Endothelial cell of umbilical vein (primary cell): ENCODE results near the gene GFPT2. TPM values are rescaled to one million over a fixed set of nuclear protein-coding genes. Genes with fewer than 3 reads are reported as not detected.

Source experiments
- BruUV-seq: library from RNA; stranded (reverse); fragments of 400-500 nt; replicated peaks from 2 replicates; lab custom pipeline; 2021; lab: Mats Ljungman, UMichigan
- CTCF ChIA-PET: fragments of 300-600, 350-600 bp; sonication (Branson Sonifier 250); formaldehyde crosslinking; loops from one replicate; lab custom pipeline; 2021; ENCODE audit warnings: antibody characterized with exemption, inconsistent platforms; lab: Charles Lee
- POLR2A ChIA-PET: fragments of 300-600, 350-600 bp; sonication (Branson Sonifier 250); formaldehyde crosslinking; loops from one replicate; lab custom pipeline; 2021; ENCODE audit warnings: antibody characterized with exemption, inconsistent platforms; lab: Charles Lee
- DNase-seq: peaks from one replicate; pipeline ENCODE4 v3.0.0-alpha.2; 2011; ENCODE audit warnings: low read depth, low spot score
- FAIRE-seq: peaks from 2 replicates; lab custom pipeline; 2011; peaks lifted over from hg19 to GRCh38; lab: Jason Lieb, UNC
- H2AFZ ChIP-seq: 2 replicates; pipeline ENCODE4 v1.6.0; 2012; ENCODE audit warnings: low read depth, low read length, control low read depth, inconsistent platforms
- H3K27ac ChIP-seq: 2 replicates; pipeline ENCODE4 v1.5.1; 2011; ENCODE audit warnings: low read depth, mild to moderate bottlenecking, control low read depth, low read length, moderate library complexity; ENCODE audit not compliant: insufficient read depth
- H3K27me3 ChIP-seq, 2 experiments: 2 replicates each; pipeline versions ENCODE4 v1.6.0 to v1.6.1; 2011; ENCODE audit warnings: low read length in 2 of 2, mixed read lengths in 1 of 2; ENCODE audit not compliant: control insufficient read depth in 2 of 2, insufficient read depth in 2 of 2
- H3K36me3 ChIP-seq, 2 experiments: 2 replicates in 1 of 2; 3 replicates in 1 of 2; pipeline ENCODE4 v1.5.1; 2011; ENCODE audit warnings: low read length in 2 of 2, mild to moderate bottlenecking in 1 of 2, moderate library complexity in 1 of 2; ENCODE audit not compliant: control insufficient read depth in 2 of 2, insufficient read depth in 2 of 2; ENCODE audit errors: extremely low read depth in 1 of 2
- H3K4me1 ChIP-seq: 3 replicates; pipeline ENCODE4 v1.5.1; 2011; ENCODE audit warnings: mild to moderate bottlenecking, low read length; ENCODE audit not compliant: control insufficient read depth, insufficient read depth; ENCODE audit errors: extremely low read depth
- H3K4me2 ChIP-seq: 2 replicates; pipeline ENCODE4 v1.6.1; 2011; ENCODE audit warnings: low read length, control low read depth, mixed read lengths; ENCODE audit not compliant: insufficient read depth
- H3K4me3 ChIP-seq, 3 experiments: fragments of 200-600 bp in 1 of 3; sonication (generic), shearing (Covaris generic) in 1 of 3; replicated peaks in 1 of 3; 2 replicates each; pipeline ENCODE4 v1.5.1; 2011 to 2016; ENCODE audit warnings: control low read depth in 3 of 3, low read length in 3 of 3, mild to moderate bottlenecking in 2 of 3, inconsistent platforms in 1 of 3, low read depth in 1 of 3, moderate library complexity in 1 of 3; ENCODE audit not compliant: insufficient read depth in 1 of 3
- H3K79me2 ChIP-seq: 2 replicates; pipeline ENCODE4 v1.6.0; 2012; ENCODE audit warnings: low read length, inconsistent platforms; ENCODE audit not compliant: control insufficient read depth, insufficient read depth
- H3K9ac ChIP-seq: replicated peaks from 2 replicates; pipeline ENCODE3; 2011; ENCODE audit warnings: low read length, control low read depth; ENCODE audit not compliant: insufficient read depth; ENCODE audit errors: extremely low read depth
- H3K9me1 ChIP-seq: replicated peaks from 3 replicates; pipeline ENCODE4 v1.6.0; 2011; ENCODE audit warnings: mild to moderate bottlenecking, low read length; ENCODE audit not compliant: control insufficient read depth, insufficient read depth; ENCODE audit errors: extremely low read depth
- H3K9me3 ChIP-seq: replicated peaks from 2 replicates; pipeline ENCODE4 v1.5.1; 2012; ENCODE audit warnings: low read length, inconsistent platforms; ENCODE audit not compliant: control insufficient read depth, insufficient read depth
- H4K20me1 ChIP-seq: replicated peaks from 2 replicates; pipeline ENCODE3; 2011; ENCODE audit warnings: mild to moderate bottlenecking, low read length; ENCODE audit not compliant: control insufficient read depth, insufficient read depth; ENCODE audit errors: extremely low read depth
- EZH2 ChIP-seq: IDR thresholded peaks from 2 replicates; pipeline ENCODE4 v1.6.1; 2012; ENCODE audit warnings: borderline replicate concordance, low read depth, mild to moderate bottlenecking, moderate library complexity, low read length, inconsistent platforms; ENCODE audit not compliant: severe bottlenecking
- FOS ChIP-seq: IDR thresholded peaks from 2 replicates; pipeline ENCODE4 v1.6.1; 2011; ENCODE audit warnings: mild to moderate bottlenecking, low read length, moderate library complexity, borderline replicate concordance; ENCODE audit not compliant: insufficient read depth
- GATA2 ChIP-seq: IDR thresholded peaks from 2 replicates; pipeline ENCODE4 v1.7.0; 2011; ENCODE audit warnings: low read depth, mild to moderate bottlenecking, moderate library complexity, mixed read lengths, low read length; ENCODE audit not compliant: insufficient read length, insufficient read depth
- JUN ChIP-seq: IDR thresholded peaks from 2 replicates; pipeline ENCODE4 v1.6.1; 2011; ENCODE audit warnings: borderline replicate concordance, low read depth; ENCODE audit not compliant: insufficient read length, insufficient read depth
- MYC ChIP-seq: IDR thresholded peaks from one replicate; pipeline ENCODE4 v1.6.1; 2011; ENCODE audit warnings: mild to moderate bottlenecking, low read depth, low read length
- POLR2A ChIP-seq: IDR thresholded peaks from 2 replicates; pipeline ENCODE4 v1.6.1; 2012; ENCODE audit warnings: low read depth, mild to moderate bottlenecking, control low read depth, low read length
- POLR2AphosphoS5 ChIP-seq: IDR thresholded peaks from 2 replicates; pipeline ENCODE4 v1.6.1; 2012; ENCODE audit warnings: low read depth, mild to moderate bottlenecking, control low read depth, low read length, moderate library complexity; ENCODE audit not compliant: insufficient read depth
- dilution Hi-C: fragments of 300-500 bp; cut with MboI; formaldehyde crosslinking; loops from one replicate; pipeline ENCODE4 v1.15.0; 2019; ENCODE audit warnings: low sequenced_read_pairs; ENCODE audit not compliant: extremely low pct_ligation_motif_present
- intact Hi-C: fragments of 100-400 bp; cut with micrococcal nuclease; formaldehyde crosslinking; loops from one replicate; pipeline ENCODE4 v1.10.0; 2022
- polyA plus RNA-seq, 4 experiments: library from polyadenylated mRNA; depleted of rRNA in 3 of 4; stranded (reverse) in 3 of 4; unstranded in 1 of 4; fragments of >200 nt; gene quantifications; 2 replicates each; pipeline versions ENCODE4 v1.2.1 to v1.2.3, GENCODE V29; 2011 to 2012; ENCODE audit warnings: missing spikeins in 1 of 4
- total RNA-seq: library from RNA; stranded (reverse); gene quantifications from 2 replicates; pipeline ENCODE4 v1.2.3, GENCODE V29; 2021
- TF ChIP-seq, protein P1 (sequence below): IDR thresholded peaks from 2 replicates; pipeline ENCODE4 v1.6.1; 2011; ENCODE audit not compliant: insufficient read depth, insufficient read length
- TF ChIP-seq, protein P2 (sequence below), 2 donors: IDR thresholded peaks; 1 replicate in 1 of 2; 2 replicates in 1 of 2; pipeline ENCODE4 v1.5.1; 2011; ENCODE audit warnings: low read length in 2 of 2, mild to moderate bottlenecking in 2 of 2, moderate library complexity in 2 of 2, control low read depth in 1 of 2, inconsistent platforms in 1 of 2, low read depth in 1 of 2; ENCODE audit not compliant: insufficient read depth in 1 of 2; ENCODE audit errors: extremely low read depth in 1 of 2

The GFPT2 gene
- total and polyA plus RNA-seq, 2 donors (not counting 3 experiments of a cell fraction or from before 2014, with no cell fraction given), result 4.3 to 4.5 TPM

GRCh38 chr5:180341595-180341994 lies 11.5 kb downstream of the GFPT2 start:
- Histone ChIP-seq H3K9me3 (no peaks in the 10 kb centered on the region), H4K20me1 (no peaks in the 10 kb centered on the region), H3K9ac (no peak overlapping the region), H3K4me2 (no peak overlapping the region), H3K9me1 (no peaks in the 10 kb centered on the region), H3K4me1 (no peaks in the 10 kb centered on the region), H3K27me3 (peaks cover 0 to 2% of the 10 kb centered on the region in 2 experiments), H2AFZ (no peak overlapping the region), H3K36me3 (no peaks in the 10 kb centered on the region), H3K79me2 (no peaks in the 10 kb centered on the region), H3K27ac (no peak overlapping the region), H3K4me3 (no peak overlapping the region)
- FAIRE-seq (no peak), DNase-seq (no peak)
- CTCF ChIA-PET, result interaction anchor here (1.2 to 6.0 kb wide), 2 partner anchors 11 to 13 kb away, joined by 4 to 37 read pairs; no protein-coding TSS in a partner anchor
- POLR2A ChIA-PET, result no interaction called here
- TF ChIP-seq GATA2, result no peak
- TF ChIP-seq EZH2, result no peak
- TF ChIP-seq MYC, result no peak
- no peak for TF ChIP-seq JUN
- TF ChIP-seq FOS, result no peak
- TF ChIP-seq, protein P1, sequence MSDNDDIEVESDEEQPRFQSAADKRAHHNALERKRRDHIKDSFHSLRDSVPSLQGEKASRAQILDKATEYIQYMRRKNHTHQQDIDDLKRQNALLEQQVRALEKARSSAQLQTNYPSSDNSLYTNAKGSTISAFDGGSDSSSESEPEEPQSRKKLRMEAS, result no peak
- TF ChIP-seq POLR2A, result no peak
- no peak for TF ChIP-seq POLR2AphosphoS5
- TF ChIP-seq, protein P2, sequence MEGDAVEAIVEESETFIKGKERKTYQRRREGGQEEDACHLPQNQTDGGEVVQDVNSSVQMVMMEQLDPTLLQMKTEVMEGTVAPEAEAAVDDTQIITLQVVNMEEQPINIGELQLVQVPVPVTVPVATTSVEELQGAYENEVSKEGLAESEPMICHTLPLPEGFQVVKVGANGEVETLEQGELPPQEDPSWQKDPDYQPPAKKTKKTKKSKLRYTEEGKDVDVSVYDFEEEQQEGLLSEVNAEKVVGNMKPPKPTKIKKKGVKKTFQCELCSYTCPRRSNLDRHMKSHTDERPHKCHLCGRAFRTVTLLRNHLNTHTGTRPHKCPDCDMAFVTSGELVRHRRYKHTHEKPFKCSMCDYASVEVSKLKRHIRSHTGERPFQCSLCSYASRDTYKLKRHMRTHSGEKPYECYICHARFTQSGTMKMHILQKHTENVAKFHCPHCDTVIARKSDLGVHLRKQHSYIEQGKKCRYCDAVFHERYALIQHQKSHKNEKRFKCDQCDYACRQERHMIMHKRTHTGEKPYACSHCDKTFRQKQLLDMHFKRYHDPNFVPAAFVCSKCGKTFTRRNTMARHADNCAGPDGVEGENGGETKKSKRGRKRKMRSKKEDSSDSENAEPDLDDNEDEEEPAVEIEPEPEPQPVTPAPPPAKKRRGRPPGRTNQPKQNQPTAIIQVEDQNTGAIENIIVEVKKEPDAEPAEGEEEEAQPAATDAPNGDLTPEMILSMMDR (IDR thresholded peaks at IDR 0.05; ENCODE audit: extremely low read depth in 1 of 2, insufficient read depth in 1 of 2, low read depth in 1 of 2, low read length in 2 of 2), result no peak
- intact Hi-C loops, result no loop called here
- BruUV-seq, result no TSS peak
- dilution Hi-C loops, result no loop called here
